GM21423 (cell line): Measurements from ENCODE around the gene KCNIP4.

ENCODE experiments used
- ATAC-seq: cut with Tn5 transposase; IDR thresholded peaks from one replicate; pipeline ENCODE4 v1.9.1; 2021; ENCODE audit warnings: mild to moderate bottlenecking, moderate library complexity; ENCODE audit not compliant: unreplicated experiment

The KCNIP4 gene

DNA sequence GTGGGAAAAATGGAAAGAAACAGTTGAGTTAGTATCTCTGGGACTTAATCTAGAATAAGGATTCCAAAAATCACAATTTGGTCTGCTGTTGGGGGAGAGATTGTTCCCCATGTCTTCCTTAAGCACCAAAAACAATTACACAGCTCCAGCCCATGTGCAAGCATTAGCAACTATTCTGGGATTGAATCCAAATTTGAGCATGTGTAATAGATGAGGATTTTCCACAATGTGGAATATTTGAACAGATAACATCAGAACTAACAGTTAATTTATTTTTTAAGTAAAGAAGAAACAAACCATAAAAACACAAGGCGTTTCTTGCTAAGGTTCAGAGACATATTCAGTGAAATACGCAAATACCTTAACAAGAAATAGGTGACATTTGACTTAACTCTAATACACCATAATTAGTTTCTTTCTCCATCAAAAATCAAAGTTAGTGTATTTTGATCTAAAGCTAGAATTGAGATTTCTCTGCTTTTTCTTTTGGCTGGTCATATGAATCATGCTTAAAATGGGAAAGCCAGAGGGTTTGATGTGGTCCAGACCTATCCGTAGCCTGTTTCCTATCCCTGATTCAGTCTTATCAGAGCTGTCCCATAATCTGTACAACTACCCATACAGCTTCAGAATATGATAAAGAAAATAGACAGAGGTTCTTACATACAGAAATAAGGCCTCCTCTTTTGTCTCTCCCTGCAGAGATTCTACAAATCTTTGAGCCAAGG is 834.9 kb downstream of the KCNIP4 start:
- ATAC-seq, result no peak

DNA sequence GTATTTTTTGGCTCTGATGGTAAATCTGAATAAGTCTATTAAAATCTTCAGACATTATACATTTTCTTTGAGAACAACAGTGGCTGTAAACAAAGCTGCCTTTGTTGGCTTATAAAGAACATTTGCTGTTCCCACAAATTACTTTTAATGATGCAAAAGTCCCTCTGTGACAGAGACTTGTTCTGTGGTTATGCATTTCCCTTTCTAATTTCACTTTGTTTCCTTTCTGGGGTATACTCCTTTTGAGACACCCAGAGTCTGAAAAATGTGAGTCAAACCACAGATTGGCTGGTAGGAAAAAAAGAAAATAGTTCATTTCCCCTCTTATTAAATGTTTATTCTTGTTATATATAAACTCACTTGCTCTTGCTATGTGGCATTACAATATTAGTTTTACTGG is 845.9 kb downstream of the KCNIP4 start:
- no peak for ATAC-seq

DNA sequence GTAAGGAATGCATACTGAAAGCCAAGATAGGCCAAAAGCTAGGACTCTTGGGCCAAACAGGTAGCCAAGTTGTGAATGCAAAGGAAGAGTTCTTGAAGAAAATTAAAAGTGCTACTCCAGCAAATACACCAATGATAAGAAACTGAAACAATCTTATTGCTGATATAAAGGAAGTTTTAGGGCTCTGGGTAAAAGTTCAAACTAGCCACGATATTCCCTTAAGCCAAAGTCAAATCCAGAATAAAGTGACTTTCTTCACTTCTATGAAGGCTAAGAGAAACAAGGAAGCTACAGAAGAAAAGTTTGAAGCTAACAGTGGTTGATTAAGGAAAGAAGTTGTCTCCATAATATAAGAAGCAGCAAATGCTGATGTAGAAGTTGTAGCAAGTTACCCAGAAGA is 850.7 kb downstream of the KCNIP4 start:
- no peak for ATAC-seq

DNA sequence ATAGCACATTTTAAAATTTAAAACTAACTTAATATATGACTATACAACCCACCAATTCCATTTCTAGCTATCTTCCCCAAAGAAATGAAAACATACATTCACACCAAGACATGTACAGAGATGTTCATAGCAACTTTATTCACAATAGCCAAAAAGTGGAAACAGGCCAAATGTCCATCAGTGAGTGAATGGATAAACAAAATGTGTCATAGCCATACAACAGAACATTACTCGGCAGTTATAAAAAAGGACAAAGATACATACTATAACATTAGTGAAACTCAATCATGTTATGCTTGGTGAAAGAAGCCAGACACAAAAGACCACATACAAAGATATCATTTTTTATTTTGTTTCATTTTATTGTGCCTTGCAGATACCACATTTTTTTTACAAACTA is 851.5 kb downstream of the KCNIP4 start:
- ATAC-seq, result no peak

DNA sequence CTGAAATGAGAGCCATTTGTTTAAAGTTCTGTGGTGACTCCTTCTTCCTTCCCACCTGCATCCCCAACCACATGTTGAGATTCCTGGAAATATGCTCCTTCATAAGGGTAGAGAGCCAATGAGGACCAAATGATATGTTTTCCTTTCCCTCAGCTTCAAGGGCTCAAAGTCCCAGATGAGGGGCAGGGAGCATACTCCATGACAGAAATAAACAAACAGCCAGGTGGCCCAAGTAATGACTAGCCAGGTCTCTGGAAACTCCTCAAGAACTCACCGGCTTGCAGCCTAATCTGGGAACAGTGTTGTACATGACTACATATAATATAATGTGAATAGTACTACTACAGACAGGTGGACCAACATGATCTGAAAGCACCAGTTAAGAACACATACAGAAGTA is 856.0 kb downstream of the KCNIP4 start:
- no peak for ATAC-seq

DNA sequence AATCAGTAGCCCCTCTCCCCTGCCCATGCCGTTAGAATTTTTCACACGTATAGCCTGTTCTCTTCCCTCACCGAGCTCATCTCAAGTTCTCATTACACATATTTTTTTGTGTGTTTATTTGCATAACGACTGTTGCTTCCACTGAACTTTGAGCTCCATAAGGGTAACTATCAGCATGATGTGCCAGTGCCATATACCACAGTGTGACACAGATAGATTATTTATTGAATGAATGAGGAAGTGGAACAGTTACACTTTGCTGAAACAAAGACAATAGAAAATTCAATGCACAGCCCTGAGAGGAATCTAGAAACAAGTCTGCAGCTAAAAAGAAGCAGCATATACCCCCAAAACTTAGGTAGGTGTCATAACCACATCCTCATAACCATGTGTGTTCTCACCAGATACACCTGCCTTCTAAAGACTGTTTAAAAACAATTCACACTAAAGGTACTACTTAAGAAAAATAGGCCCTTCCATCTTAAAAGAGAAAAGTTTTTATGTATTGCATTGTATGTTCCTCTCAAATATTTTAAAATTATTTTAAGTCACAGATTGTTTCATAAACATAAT is 858.4 kb downstream of the KCNIP4 start:
- ATAC-seq, result no peak

DNA sequence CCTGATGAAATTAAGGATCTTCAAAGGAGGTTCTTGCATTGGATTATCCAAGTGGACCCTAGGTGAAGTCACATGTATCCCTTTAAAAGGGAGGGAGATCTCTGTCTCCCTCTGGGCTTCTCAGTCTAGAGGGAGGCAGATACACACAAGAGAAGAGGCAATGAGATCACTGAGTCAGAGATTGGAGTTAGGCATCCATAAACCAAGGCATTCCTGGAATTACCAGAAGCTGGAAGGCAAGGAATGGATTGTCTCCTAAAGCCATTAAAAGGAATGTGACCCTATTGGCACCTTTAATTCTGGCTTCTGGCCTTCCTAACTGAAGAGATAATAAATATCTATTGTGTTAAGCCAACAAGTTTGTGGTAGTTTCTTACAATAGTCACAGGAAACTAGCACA is 865.2 kb downstream of the KCNIP4 start:
- no peak for ATAC-seq

DNA sequence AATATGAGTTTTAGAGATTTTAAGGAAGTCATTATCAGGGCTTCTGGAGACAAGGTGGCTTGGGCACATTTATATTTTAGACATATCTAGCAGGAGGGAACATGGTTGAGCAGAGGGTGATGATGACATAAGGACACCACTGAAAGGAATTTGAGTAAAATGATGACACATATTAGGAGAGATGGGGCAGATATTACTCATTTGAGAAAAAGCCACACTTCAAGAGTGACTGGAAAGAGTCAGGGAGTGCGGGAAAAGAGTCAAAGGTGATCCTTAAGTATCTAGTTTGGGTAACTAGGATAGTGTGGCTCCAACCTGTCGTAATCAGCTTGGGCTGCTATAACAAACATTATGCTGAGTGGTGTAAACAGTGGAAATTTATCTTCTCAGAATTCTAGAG is 870.6 kb downstream of the KCNIP4 start:
- ATAC-seq, result no peak

DNA sequence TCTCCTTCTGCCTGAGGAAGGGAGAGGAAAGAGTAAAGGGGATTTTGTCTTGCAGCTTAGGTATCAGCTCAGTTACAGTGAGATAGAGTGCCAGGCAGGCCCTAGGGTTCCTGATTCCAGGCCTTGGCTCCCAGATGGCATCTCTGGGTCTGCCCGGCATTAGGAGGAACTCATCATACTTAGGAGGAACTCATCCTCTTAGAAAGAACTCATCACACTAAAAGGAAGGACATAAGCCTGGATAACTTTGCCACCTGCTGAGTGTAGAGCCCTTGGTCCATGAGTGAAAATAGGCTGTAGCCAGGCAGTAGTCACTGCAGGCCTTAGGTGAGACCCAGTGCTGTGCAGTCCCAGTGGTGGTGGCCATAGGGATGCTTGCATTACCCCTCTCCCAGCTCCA is 881.2 kb downstream of the KCNIP4 start:
- ATAC-seq, result no peak

DNA sequence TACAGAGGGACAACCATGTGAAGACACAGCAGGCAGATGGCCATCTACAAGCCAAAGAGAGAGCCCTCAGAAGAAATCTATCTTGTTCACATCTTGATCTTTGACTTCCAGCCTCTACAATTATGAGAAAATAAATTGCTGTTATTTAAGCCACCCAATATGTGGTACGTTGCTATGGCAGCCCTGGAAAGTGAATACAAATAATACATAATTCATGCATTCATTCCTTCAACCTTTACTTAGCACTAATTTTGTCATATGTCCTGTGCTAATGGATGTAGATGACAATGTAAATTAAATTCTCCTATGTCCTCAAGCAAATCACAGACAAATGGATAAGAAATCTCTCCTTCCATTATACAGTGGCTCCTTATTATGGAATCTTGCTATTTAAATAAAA is 886.7 kb downstream of the KCNIP4 start:
- ATAC-seq, result no peak

DNA sequence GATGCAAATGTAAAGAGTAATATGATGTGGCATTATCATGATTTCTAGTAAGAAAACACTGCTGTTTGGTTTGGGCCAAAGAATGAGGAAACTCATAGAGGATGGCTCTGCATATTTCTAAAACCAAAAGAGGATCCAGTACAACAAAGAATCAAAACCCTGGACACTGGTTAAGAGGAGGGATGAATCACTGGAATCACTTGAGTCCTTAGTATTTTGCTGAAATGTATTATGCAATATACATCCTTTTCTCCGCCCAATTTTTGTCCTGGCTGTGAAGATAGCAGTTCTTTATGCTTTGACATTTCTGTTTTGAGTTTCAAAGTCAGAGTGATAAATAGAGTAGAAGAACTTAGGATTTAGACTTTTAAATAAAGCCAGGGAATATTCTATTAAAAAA is 902.4 kb downstream of the KCNIP4 start:
- no peak for ATAC-seq

DNA sequence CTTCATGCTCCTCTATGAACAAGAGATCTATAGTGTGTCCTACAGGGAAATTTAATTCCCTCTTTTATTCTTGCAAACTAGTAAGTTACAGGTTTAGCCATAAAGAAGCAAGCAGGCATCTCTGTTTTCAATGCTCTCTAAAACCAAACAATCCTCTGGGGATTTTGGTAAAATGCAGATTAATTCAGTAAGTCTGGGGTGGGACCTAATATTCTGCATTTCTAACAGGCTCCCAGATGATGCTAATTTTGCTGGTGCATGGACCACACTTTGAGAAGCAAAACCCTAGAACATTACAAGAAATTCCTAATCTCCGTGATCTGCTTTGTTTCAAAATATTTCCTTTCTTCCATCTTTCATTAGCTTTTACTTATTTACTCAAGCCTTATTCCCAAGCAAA is 903.5 kb downstream of the KCNIP4 start:
- no peak for ATAC-seq

DNA sequence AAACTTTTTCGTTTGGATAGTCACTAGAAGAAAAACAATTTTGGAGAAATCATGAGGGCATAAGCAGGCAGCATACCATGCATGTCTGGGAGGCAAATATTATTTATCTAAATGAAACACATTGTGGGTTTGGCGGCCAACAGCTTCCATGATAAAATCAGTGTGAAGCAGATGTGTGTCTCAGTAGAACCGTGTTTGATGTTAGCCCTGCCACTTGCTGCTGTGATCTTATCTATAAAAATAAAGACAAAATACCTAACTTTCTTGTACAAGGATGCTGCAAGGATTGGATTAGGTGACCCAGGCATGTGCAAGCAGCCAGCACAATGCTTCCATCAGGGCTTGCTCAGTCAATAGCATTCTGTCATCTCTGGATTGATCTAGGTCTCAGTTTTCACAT is 906.9 kb downstream of the KCNIP4 start:
- ATAC-seq, result no peak

DNA sequence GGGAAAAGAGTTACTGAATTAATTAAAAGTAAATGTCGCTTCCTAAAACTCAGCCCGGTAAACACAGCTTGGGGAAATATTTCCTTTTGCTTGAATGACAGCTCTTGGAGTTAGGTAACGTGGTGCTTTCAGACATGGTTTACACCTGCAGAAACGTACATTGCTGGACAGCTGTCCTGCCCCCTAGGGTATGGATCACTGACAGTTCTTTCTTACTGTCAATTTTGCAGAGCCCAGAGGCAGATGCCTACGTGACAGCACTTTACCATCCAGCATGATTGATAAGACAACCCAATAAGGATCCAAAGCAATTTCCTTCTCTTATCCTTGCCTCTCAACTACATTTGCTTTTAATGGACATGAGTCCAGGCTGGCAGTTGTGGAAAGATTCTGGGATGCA is 913.8 kb downstream of the KCNIP4 start:
- no peak for ATAC-seq

DNA sequence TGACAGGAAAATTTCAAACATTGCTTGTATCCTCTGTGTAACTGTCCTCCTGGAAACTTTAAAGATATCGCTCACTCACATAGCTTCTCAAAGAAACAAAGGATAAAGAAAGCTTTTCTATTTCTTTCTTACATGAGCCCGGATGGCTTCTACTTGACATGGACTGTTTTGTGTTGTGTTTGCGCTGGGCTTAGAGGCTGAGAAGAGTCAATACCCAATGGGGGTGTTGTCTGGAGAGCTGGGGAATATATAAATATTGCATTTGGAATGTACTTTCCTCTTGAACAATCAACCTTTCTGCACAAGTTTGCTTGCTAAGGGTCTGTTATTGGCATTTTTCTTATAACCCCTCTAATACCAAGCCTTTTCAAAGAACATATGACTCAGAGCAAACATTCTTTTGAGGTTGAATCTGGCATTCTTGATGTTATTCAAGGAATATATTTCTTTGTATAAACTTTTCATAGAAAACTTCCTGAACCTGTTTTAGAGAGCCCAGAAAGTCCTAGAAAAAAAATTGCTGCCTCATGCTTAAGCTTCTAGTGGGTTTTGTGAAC is 916.4 kb downstream of the KCNIP4 start:
- ATAC-seq, result no peak

DNA sequence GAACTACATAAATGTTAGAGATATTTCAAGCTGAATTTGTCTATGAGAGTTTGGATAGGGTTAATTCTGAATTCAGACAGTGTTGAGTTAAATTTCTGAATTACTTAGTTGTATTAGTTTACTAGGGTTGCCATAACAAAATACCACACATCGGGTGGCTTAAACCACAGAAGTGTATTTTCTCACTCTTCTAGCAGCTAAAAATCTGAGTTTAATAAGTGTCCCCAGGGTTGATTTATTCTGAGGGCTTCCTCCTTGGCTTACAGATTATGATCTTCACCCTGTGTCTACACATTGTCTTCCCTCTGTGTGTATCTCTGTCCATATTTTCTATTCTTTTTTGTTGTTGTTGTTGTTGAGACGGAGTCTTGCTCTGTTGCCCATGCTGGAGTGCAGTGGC is 929.8 kb downstream of the KCNIP4 start:
- ATAC-seq, result no peak

DNA sequence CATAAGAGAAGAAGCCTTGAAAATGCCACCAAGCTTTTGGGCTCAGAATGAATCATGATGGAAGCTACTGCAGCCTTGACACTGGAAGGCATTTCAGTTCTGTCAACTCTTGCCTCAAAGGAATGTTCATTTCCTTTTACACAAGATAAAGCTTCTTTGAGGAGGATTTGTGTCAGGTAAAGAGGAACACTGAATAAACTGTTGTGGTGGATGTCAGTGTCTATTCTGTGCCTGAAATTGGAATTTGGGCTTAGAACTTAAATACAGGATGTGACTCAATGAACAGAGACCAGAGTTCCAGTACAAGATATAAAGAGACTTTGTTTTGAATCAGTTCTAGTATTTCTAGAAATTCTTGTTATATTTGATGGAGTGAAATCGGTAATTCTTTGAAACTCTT is 935.1 kb downstream of the KCNIP4 start:
- ATAC-seq, result no peak

DNA sequence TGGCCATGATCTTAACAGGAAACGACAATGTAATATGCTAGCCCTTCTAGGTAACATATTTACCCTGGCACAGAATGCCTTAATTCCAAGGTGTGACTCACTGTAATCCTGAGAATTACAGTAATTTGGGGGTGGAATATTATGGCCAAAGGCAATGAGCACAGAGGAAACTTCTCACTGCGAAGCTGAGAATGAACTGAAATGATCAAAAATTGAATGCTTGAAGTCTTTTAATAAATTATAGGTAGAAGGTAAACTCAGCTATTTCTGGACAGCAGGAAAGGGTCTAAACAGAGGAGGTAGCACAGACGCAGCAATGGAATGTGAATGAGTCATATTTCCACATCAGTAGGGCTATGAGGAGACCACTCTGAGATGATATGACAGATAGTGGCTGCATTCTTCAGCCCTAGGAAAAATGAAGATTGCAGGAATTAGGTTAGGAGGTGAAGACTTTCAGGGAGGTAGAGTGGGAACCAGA is 935.7 kb downstream of the KCNIP4 start:
- no peak for ATAC-seq

DNA sequence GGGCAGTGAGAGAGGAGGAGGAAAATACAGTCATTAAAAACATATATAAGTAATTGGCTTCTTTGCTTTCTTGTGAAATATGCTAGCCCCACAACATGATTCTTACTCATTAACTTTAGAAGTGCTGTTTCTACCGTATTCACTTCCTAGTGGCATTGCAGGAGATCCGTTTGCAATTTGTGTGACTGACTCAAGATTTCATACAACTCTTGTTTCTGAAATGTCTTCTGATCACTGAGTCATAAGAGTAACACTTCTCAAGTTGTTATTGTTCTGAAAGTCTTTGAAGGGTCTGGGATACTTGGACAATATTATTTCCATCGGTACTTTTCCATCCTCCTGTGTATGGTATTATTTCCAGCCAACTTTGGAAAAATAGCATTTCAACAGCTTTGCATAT is 937.5 kb downstream of the KCNIP4 start:
- no peak for ATAC-seq

DNA sequence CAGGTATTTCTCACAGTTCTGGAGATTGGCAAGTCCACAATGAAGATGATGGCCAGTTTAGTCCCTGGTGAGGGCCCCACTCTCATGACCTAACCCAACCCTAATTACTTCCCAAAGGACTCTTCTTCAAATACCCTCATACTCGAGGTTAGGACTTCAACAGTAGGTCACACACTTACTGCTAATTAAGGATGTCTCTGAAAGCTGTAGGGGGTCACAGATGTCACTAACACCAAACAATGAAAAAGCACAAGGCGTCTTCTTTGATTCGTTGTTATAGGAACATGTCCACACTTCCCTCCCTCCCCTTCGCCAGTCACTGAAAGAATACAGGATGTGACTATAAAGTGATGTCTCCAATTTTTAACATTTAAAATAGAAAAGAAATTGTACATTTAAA is 938.6 kb downstream of the KCNIP4 start:
- ATAC-seq, result no peak

DNA sequence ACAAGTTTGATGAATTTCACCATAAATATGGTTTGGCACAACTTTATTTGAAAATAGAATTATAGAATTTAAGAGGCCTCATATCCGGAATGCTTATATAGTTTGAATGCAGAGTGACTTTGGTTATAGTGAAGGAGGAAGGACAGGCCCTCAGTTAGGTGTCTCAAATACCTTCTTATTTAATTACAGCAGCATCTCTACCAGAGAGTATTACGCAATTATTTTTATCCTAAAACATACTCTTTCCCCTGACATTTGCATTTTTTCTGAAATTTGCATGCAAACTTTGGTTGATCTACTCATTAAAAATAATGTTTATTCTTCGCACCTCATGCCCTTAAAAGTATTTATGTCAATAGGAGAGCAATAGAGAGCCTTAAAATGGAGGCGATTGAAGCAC is 942.9 kb downstream of the KCNIP4 start:
- no peak for ATAC-seq

DNA sequence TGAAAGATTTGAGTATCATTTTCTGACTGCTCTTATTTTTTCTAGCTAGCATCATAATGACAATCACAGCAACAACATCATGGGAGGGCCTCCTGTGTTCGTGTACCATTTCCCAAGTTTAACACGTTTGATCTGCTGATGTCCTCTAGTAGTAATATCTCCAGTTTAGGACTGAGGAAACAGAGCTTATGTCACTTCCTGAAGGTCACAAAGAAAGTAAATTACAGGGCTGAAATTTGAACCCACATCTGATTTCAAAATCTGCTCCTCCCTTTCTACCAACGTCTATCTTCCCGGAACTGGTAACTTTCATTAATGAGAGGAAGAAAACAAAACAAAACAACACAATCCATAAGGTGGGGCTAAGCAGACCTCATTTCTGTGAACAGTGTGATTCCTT is 945.6 kb downstream of the KCNIP4 start:
- ATAC-seq, result no peak

DNA sequence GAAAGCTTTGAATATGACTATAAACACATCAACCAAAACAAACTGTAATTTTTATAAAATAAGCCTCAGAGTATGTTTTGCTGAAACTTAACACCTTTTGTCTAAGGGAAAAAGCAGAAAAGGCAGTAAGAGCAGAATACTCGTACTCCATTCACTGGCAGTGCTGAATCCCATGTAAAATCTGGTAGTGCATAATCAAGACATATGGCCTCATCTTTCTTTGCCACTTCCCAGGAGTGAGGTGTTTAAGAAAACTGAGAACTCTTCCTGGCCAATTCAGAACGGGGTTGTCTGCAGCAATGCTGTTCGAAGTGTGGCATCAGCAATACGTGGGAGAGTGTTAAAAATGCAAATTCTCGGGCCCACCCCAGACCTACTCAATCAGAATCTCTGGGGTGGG is 946.3 kb downstream of the KCNIP4 start:
- no peak for ATAC-seq
